Hematopoietic multipotent progenitor cell treated with erythropoietin and hydrocortisone succinate and interleukin-3 and kit ligand, for 15 days (in vitro differentiated cells): ENCODE measurements around the gene AUH.

Experiments
- DNase-seq: peaks from one replicate; pipeline ENCODE4 v3.0.0-alpha.2; 2015; ENCODE audit warnings: low spot score

The AUH gene

GRCh38 chr9:91338681-91339080 is 23.0 kb downstream of the AUH start:
- DNase-seq, result no peak

GRCh38 chr9:91336786-91337185 is 24.9 kb downstream of the AUH start:
- no peak for DNase-seq

- DNase-seq, result no peak
These were observed 27.7 kb downstream of the AUH start for GRCh38 chr9:91334053-91334452.

- DNase-seq, result no peak
These were observed 28.2 kb downstream of the AUH start for GRCh38 chr9:91333551-91333950.

GRCh38 chr9:91332546-91333231 is 29.0 kb downstream of the AUH start:
- DNase-seq, result no peak

- no peak for DNase-seq
These were observed 29.9 kb downstream of the AUH start for GRCh38 chr9:91331849-91332248.

- no peak for DNase-seq
These were observed 33.5 kb downstream of the AUH start for GRCh38 chr9:91328186-91328585.

GRCh38 chr9:91321691-91322090 is 40.0 kb downstream of the AUH start:
- DNase-seq, result no peak

GRCh38 chr9:91320299-91320698 is 41.4 kb downstream of the AUH start:
- no peak for DNase-seq

- DNase-seq, result no peak
These were observed 45.6 kb downstream of the AUH start for GRCh38 chr9:91316093-91316492.

GRCh38 chr9:91315191-91315590 is 46.5 kb downstream of the AUH start:
- DNase-seq, result no peak

- no peak for DNase-seq
These were observed 48.9 kb downstream of the AUH start for GRCh38 chr9:91312717-91313325.

- DNase-seq, result no peak
These were observed 51.7 kb downstream of the AUH start for GRCh38 chr9:91310037-91310436.

- no peak for DNase-seq
These were observed 53.5 kb downstream of the AUH start for GRCh38 chr9:91308191-91308590.

- DNase-seq, result no peak
These were observed 54.4 kb downstream of the AUH start for GRCh38 chr9:91307279-91307678.

GRCh38 chr9:91306296-91306630 is 55.5 kb downstream of the AUH start:
- DNase-seq, result no peak

- DNase-seq, result no peak
These were observed 56.0 kb downstream of the AUH start for GRCh38 chr9:91305596-91306295.

- no peak for DNase-seq
These were observed 57.8 kb downstream of the AUH start for GRCh38 chr9:91303741-91304415.

GRCh38 chr9:91302831-91303230 is 58.9 kb downstream of the AUH start:
- DNase-seq, result no peak

GRCh38 chr9:91301161-91301560 is 60.6 kb downstream of the AUH start:
- no peak for DNase-seq

GRCh38 chr9:91298311-91298710 is 63.4 kb downstream of the AUH start:
- DNase-seq, result no peak

GRCh38 chr9:91297306-91297705 is 64.4 kb downstream of the AUH start:
- DNase-seq, result no peak

GRCh38 chr9:91296354-91296753 is 65.4 kb downstream of the AUH start:
- DNase-seq, result no peak
